Measurements from ENCODE around the gene IMP4. TPM values are rescaled to one million over a fixed set of nuclear protein-coding genes. Genes with fewer than 3 reads are reported as not detected.
A peak's percentile ranks its signal among the peaks of the same experiment; 100 is the strongest.

IMP4 gene
- total and polyA plus RNA-seq, 2 of the 13 experiments (the other 11 are each of a cell fraction or from before 2014, with no cell fraction given): 142 to 158 TPM

DNA sequence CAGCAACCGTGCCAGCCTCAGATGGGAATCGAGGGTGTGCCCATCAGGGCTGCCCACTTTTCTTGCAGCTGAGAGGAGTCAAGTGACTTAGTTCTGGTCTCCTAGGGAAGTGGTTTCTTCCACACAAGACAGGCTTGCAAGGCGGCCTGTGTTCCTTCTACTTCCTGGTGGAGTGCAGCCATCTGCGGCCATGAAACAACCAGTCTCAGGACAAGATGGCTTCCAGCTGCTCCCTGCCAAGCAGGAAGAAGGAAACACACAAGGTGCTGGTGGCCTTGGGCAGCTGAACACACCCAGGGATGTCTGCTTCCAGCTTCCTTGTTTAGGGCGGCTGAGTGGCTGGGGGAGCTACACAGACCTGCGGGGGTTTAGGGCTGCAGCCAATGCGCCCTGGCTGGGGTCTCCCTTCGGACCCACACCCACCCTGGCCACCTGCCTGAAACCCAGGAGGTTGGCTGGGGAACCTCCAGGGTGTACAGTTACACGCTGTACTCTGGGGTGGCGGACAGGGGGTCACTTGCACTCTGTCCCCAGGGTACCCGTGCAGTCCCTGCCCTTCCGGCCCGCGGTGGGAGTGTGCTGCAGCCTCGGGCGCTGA, 47.9 kb downstream of the IMP4 start (continued):
- TF ChIP-seq, protein P1, sequence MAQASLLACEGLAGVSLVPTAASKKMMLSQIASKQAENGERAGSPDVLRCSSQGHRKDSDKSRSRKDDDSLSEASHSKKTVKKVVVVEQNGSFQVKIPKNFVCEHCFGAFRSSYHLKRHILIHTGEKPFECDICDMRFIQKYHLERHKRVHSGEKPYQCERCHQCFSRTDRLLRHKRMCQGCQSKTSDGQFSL (CRISPR knock-in tag; IDR thresholded peaks at IDR 0.05): no peak
- TF ChIP-seq ELF4 (CRISPR knock-in tag; IDR thresholded peaks at IDR 0.05; ENCODE audit: borderline replicate concordance) (no peak), ESRRA (CRISPR knock-in tag; IDR thresholded peaks at IDR 0.05; ENCODE audit: low read depth) (no peak), HOXA3 (CRISPR knock-in tag; IDR thresholded peaks at IDR 0.05) (no peak), YEATS2 (CRISPR knock-in tag; IDR thresholded peaks at IDR 0.05; ENCODE audit: borderline replicate concordance) (no peak), ZNF775 (CRISPR knock-in tag; IDR thresholded peaks at IDR 0.05; ENCODE audit: borderline replicate concordance) (no peak), TCF7 (IDR thresholded peaks at IDR 0.05; ENCODE audit: low read depth) (no peak), ZNF567 (CRISPR knock-in tag; IDR thresholded peaks at IDR 0.05; ENCODE audit: borderline replicate concordance) (no peak), FIP1L1 (IDR thresholded peaks at IDR 0.05; ENCODE audit: borderline replicate concordance, insufficient read depth, low read depth, low read length) (no peak), ARNT2 (CRISPR knock-in tag; IDR thresholded peaks at IDR 0.05; ENCODE audit: low read depth) (no peak), GABPA (IDR thresholded peaks at IDR 0.05; ENCODE audit: low read depth, low read length) (0 out of 2 replicates have a peak, but pooled peaks have one; percentile 19), GABPA (CRISPR knock-in tag; IDR thresholded peaks at IDR 0.05; ENCODE audit: low read depth) (peak; percentile 33), ZSCAN31 (CRISPR knock-in tag; IDR thresholded peaks at IDR 0.05; ENCODE audit: low read depth) (no peak), LCORL (IDR thresholded peaks at IDR 0.05) (no peak), LCORL (CRISPR knock-in tag; IDR thresholded peaks at IDR 0.05) (peak; percentile 29; the same call in 1 of the 2 replicates), KDM5B (CRISPR knock-in tag; IDR thresholded peaks at IDR 0.05; ENCODE audit: borderline replicate concordance) (no peak), PHF21A (CRISPR knock-in tag; IDR thresholded peaks at IDR 0.05) (no peak), ZNF30 (CRISPR knock-in tag; IDR thresholded peaks at IDR 0.05) (no peak), HNRNPH1 (optimal IDR thresholded peaks at IDR 0.05; ENCODE audit: low read depth, low read length) (no peak), PLRG1 (conservative IDR thresholded peaks at IDR 0.05) (no peak), ZNF33B (CRISPR knock-in tag; IDR thresholded peaks at IDR 0.05) (0 out of 2 replicates have a peak, but pooled peaks have one; percentile 8)
- TF ChIP-seq, protein P2, sequence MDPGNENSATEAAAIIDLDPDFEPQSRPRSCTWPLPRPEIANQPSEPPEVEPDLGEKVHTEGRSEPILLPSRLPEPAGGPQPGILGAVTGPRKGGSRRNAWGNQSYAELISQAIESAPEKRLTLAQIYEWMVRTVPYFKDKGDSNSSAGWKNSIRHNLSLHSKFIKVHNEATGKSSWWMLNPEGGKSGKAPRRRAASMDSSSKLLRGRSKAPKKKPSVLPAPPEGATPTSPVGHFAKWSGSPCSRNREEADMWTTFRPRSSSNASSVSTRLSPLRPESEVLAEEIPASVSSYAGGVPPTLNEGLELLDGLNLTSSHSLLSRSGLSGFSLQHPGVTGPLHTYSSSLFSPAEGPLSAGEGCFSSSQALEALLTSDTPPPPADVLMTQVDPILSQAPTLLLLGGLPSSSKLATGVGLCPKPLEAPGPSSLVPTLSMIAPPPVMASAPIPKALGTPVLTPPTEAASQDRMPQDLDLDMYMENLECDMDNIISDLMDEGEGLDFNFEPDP (CRISPR knock-in tag; conservative IDR thresholded peaks at IDR 0.05): no peak
- TF ChIP-seq, protein P3, sequence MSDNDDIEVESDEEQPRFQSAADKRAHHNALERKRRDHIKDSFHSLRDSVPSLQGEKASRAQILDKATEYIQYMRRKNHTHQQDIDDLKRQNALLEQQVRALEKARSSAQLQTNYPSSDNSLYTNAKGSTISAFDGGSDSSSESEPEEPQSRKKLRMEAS (IDR thresholded peaks at IDR 0.05): 0 out of 2 replicates have a peak, but pooled peaks have one; percentile 16
- TF ChIP-seq, protein P4, sequence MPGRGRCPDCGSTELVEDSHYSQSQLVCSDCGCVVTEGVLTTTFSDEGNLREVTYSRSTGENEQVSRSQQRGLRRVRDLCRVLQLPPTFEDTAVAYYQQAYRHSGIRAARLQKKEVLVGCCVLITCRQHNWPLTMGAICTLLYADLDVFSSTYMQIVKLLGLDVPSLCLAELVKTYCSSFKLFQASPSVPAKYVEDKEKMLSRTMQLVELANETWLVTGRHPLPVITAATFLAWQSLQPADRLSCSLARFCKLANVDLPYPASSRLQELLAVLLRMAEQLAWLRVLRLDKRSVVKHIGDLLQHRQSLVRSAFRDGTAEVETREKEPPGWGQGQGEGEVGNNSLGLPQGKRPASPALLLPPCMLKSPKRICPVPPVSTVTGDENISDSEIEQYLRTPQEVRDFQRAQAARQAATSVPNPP (CRISPR knock-in tag; IDR thresholded peaks at IDR 0.05): no peak
- TF ChIP-seq, protein P5, sequence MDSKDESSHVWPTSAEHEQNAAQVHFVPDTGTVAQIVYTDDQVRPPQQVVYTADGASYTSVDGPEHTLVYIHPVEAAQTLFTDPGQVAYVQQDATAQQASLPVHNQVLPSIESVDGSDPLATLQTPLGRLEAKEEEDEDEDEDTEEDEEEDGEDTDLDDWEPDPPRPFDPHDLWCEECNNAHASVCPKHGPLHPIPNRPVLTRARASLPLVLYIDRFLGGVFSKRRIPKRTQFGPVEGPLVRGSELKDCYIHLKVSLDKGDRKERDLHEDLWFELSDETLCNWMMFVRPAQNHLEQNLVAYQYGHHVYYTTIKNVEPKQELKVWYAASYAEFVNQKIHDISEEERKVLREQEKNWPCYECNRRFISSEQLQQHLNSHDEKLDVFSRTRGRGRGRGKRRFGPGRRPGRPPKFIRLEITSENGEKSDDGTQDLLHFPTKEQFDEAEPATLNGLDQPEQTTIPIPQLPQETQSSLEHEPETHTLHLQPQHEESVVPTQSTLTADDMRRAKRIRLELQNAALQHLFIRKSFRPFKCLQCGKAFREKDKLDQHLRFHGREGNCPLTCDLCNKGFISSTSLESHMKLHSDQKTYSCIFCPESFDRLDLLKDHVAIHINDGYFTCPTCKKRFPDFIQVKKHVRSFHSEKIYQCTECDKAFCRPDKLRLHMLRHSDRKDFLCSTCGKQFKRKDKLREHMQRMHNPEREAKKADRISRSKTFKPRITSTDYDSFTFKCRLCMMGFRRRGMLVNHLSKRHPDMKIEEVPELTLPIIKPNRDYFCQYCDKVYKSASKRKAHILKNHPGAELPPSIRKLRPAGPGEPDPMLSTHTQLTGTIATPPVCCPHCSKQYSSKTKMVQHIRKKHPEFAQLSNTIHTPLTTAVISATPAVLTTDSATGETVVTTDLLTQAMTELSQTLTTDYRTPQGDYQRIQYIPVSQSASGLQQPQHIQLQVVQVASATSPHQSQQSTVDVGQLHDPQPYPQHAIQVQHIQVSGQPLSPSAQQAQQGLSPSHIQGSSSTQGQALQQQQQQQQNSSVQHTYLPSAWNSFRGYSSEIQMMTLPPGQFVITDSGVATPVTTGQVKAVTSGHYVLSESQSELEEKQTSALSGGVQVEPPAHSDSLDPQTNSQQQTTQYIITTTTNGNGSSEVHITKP (CRISPR knock-in tag; IDR thresholded peaks at IDR 0.05; ENCODE audit: low read depth): no peak
